ENCODE results near the gene LANCL2.

DNA sequence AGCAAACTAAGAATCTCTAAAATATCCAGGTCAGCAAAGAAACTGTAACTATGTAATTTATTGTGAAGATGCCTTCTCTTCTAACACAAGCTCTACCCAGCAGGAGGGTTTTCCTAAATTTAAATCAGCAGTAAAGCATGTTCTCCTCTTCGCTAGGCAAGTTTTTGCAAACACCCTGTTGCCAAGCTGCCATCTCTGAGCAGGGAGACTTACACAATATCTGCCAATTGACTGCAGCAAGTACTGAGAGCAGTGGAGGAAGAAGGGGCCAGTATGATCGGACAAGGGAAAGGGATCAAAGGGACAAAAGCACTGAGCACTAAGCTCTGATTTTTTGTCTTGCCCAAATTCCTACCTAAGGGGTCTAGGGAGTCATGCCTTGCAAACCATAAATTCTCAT is 16.0 kb upstream of the LANCL2 start:
- TF ChIP-seq, protein P1, sequence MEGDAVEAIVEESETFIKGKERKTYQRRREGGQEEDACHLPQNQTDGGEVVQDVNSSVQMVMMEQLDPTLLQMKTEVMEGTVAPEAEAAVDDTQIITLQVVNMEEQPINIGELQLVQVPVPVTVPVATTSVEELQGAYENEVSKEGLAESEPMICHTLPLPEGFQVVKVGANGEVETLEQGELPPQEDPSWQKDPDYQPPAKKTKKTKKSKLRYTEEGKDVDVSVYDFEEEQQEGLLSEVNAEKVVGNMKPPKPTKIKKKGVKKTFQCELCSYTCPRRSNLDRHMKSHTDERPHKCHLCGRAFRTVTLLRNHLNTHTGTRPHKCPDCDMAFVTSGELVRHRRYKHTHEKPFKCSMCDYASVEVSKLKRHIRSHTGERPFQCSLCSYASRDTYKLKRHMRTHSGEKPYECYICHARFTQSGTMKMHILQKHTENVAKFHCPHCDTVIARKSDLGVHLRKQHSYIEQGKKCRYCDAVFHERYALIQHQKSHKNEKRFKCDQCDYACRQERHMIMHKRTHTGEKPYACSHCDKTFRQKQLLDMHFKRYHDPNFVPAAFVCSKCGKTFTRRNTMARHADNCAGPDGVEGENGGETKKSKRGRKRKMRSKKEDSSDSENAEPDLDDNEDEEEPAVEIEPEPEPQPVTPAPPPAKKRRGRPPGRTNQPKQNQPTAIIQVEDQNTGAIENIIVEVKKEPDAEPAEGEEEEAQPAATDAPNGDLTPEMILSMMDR (conservative IDR thresholded peaks at IDR 0.05; ENCODE audit: low read depth, low read length), result no peak
- TF ChIP-seq RCOR1 (IDR thresholded peaks at IDR 0.05; ENCODE audit: insufficient replicate concordance, low read length) (no peak), MAZ (IDR thresholded peaks at IDR 0.05; ENCODE audit: borderline replicate concordance, low read depth, low read length) (no peak), CEBPB (IDR thresholded peaks at IDR 0.05; ENCODE audit: low read depth, low read length) (no peak), RFX5 (IDR thresholded peaks at IDR 0.05; ENCODE audit: low read depth, low read length) (no peak), SMC3 (IDR thresholded peaks at IDR 0.05; ENCODE audit: low read depth, low read length) (no peak), MAFK (IDR thresholded peaks at IDR 0.05; ENCODE audit: low read depth, low read length) (no peak)

Data from IMR-90 (cell line).